B cell (primary cell): Measurements from ENCODE around the gene TRIM9.

Experiments used
- CTCF ChIP-seq: fragments of 200-600 bp; IDR thresholded peaks from one replicate; pipeline ENCODE4 v1.8.0; 2022; ENCODE audit warnings: antibody characterized with exemption, mild to moderate bottlenecking
- EZH2 ChIP-seq: IDR thresholded peaks from 2 replicates; pipeline ENCODE4 v1.6.1; 2012; ENCODE audit warnings: borderline replicate concordance, low read depth, mild to moderate bottlenecking, moderate library complexity, low read length; ENCODE audit not compliant: insufficient read depth, poor library complexity, severe bottlenecking

- no peak for TF ChIP-seq CTCF
- no peak for TF ChIP-seq EZH2
Observed at GRCh38 chr14:51124029-51124428, 29.1 kb upstream of the TRIM9 start.
